HG03469 (cell line): Measurements from ENCODE around the gene DGUOK.

Source experiments
- ATAC-seq: cut with Tn5 transposase; IDR thresholded peaks from one replicate; pipeline ENCODE4 v1.9.1; 2021; ENCODE audit warnings: mild to moderate bottlenecking, moderate library complexity, moderate number of reproducible peaks; ENCODE audit not compliant: unreplicated experiment

The DGUOK gene

DNA sequence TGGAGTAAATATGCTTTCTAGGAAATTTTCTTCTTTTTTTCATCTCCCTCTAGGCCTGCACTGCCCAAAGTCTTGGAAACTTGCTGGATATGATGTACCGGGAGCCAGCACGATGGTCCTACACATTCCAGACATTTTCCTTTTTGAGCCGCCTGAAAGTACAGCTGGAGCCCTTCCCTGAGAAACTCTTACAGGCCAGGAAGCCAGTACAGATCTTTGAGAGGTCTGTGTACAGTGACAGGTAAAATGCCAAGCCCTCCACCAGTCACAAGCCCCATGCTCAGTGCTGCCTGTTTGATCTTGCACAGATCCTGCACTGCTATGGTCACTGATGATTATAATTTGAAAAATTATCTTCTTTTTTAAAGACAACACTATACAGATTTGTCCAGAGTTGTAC is 20.0 kb downstream of the DGUOK start:
- no peak for ATAC-seq

DNA sequence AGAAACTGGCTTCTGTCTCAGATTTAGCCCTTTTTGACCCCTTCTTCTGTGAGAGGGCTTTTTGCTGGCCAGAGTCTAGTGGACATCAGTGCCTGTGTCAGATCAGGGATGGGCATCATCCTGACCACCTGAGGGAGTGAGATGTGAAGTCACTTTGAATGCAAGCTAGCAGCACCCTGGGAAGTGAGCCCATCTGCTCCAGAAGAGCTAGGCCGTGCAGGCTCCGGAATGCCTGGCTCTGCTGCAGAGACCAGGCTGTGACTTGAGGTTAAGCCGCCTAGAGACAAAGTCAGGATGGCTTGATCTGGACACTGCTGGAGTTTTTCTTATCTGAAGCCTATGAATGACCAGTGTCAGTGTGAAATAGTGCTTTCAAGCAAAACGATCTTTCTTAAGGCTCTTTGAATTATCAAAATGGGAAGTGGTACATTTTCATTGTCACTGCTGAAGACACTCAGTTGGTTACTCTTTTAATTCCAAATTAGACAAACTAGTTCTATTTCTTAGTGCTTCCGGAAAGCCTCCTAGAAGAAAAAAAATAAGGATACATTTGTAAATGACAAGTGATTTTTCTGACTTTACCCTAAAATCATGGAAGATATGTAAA is 20.8 kb downstream of the DGUOK start:
- ATAC-seq, result no peak

DNA sequence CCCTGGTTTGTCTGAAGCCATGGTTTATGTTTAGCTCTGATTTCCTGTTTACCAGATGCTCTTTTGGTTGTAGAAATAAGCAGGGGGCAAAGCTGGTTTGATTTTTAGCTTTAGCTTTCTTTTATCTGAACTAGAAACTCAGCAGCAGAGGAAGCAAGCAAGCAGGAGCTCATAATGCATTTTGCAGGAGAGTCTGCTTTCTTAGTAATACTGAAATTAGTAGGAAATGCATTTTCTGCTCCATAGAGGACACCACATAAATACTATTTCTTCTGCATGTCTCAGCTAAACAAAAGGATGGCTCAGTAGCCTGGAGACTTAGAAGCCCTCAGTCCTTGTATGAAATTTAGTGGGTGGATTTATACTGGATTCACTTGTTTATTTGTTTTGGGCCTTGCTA is 23.1 kb downstream of the DGUOK start:
- ATAC-seq, result no peak

DNA sequence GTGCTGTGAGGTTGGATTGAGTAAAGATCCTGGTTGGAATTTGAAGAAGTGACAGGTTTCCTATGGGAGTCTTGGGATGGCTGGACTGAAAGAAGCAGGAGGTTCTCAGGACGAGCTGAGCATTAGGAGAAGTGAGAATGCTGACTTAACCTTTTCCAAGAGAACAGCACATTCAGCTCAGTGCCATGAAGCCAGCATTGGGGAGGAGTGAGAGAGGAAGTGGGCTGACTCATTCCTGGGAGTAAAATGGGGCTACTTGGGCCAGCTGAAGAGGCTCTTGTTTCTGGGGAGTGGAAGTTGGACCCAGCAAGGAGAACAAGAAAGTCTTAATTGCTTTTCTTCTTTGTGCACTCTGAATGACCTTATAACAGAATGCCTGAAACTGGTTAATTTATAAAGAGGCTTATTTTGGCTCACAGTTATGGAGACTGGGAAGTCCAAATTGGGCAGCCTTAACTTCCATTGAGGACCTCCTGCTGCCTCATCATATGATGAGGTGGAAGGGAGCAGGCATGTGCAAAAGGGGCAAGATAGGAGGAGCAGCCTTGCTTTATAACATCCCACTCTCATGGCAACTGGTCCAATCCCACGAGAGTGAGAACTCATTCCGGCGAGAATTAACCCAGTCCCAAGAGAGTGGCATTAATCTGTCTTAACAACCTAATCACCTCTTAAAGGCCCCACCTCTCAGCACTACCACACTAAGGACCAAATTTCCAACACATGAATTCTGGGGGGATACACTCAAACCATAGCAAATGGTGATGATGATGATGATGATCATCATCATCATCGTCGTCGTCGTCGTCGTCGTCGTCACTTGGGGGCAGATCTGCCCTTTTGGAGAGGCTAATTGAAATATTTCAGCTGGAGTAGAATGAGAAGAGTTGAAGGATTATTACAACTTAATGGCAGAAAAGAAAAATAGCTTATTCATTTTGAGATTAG is 26.1 kb downstream of the DGUOK start:
- no peak for ATAC-seq

DNA sequence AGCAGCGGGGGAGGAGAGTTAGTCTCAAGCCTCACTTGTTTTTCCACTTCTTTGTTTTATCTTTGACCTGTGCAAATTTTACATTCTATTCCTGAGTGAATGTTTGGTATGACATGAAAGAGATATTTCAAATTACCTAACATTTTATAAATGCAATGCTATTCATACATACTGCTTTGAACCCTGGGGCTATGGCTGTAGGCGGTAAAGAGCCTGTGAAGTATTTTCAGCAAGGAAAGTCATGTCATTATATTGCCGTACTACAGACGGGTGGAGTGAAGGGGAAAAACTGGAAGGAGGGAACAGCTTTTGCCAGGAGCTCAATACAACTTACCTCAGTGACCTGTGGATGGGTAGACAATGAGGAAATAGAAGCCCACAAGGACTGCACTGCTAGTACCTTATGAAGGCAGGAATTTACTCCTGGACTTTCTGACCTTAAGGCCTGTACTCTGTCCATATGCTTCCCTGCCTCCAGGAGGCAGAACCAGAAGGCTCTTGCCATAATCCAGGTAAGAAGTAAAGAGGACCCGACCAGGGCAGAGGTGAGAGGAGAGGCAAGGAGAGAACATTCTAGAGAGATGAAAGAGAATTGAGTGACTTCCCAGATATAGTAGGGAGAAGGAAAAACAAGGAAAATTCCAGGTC is 29.7 kb downstream of the DGUOK start:
- ATAC-seq, result no peak

DNA sequence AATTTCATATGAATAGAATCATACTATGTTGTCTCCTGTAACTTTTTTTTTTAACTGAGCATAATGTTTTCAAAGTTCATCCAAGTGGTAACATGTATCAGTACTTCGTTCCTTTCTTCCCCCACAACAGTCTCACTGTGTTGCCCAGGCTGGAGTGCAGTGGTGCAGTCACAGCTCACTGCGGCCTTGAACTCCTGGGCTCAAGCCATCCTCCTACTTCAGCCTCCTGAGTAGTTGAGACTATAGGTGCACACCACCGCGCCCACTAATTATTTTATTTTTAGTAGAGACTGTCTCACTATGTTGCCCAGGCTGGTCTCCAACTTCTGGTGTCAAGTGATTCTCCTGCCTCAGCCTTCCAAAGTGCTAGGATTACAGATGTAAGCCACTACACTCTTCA is 34.6 kb downstream of the DGUOK start:
- ATAC-seq, result no peak

DNA sequence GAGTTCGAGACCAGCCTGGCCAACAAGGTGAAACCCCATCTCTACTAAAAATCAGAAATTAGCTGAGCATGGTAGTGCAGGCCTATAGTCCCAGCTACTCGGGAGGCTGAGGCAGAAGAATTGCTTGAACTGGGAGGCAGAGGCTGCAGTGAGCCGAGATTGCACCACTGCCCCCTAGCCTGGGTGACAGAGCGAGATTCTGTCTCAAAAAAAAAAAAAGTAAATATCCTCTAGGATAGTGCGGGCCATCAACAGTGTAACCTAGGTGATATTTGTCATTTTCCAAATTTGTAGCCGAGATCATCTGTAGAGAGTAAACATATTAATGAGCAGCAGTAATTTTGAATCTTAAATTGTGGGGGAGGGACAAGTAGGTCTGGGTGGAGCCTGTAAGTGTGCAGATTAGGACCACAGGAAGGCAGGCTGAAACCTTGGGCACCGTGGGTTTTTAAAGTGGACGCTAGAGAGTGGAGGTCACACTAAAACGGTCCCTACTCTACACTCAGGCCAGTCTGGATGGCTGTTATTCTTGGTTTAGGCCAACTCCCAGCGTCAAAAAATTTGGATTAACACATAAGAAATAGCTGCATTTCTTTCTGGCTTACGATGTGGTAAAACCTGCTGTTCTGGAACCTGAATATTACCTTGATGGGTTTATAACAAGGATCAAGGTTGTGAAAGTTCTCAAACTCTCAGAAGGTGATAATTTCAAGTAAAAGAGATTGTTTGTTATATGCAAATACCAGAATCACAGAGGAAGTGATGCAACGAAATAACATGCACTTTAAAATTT is 35.3 kb downstream of the DGUOK start:
- ATAC-seq, result no peak

DNA sequence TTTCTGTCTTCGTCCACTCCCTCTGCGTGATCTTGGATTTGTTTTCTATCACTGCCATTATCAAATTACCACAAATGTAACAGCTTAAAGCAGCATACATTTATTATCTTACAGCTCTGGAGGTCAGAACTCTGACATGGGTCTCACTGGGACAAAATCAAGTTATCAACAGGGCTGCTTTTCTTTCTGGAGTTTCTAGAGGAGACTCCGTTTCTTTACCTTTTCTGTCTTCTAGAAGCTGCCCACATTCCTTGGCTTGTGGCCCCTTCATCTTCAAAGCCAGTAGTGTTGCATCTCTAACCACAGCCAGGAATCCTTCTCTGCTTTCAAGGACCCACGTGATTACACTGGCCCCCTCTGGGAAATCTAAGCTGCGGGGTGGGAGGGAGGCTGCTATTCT is 36.1 kb downstream of the DGUOK start:
- ATAC-seq, result no peak

DNA sequence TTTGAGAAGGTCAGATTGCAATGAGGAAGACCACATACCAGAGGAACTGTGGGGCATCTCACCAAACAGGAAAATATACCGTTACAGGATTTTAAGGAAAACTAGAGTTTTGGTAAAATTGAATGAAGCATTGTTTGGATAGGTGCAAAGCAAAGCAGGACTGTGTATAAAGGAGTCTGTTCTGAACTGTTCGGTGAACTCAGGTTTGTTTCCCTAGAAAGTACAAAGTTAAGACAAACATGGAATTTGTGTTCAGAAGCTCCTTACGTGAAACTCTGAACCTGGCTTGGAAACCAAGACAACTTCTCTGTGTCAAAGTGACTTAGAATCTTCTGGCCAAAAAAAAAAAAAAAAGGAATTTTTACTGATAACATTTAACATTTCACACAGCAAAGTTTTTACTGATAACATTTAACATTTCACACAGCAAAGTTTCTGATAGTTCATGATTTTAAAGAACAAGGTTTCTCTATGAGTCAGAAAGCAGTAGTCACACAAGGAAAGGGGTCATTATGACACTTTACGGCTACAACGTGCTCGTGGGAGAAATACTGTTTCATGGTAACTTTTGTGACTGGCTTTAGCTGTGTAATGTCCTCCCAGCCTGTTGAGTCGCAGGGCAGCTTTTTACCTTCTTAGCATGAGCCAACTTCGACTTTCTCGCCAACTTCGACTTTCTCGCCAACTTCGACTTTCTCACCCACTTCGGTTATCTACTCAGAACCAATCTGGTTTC is 36.9 kb downstream of the DGUOK start:
- ATAC-seq, result no peak

DNA sequence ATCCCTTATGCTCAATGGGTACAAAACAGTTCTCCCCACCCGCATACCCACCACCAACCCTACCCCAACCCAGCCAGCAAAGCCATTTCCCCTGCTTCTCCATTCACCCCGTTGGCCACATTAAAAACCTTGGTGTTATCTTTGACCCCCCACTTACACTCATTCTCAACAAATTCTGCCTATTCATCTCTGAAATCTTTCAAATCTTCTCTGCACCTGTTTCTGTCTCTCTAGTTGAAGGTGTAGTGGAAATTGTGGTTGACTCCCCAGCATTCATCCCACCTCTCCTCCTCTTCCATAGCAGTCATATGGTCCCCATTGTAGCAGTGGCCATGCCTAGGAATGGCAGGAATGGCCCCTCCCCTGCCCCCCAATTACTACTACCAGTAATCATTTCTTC is 37.5 kb downstream of the DGUOK start:
- no peak for ATAC-seq

DNA sequence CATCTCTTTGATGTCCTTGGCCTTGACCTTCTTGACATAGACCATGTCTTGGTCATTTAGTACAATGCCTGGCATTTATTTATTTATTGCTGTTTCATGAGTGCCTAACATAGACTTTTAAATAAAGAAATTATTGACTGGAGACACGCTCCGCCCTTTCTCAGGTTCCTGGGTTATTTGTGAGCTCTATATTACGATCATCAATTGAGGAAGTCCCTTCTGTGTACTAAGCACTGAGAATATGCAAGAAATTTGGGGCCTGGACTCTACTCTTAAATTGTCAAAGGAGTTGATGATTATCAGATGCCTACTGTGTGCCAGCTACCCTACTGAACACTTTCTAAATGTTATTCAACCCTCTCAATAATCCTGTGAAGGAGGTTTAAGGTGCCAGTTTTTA is 38.4 kb downstream of the DGUOK start:
- no peak for ATAC-seq

DNA sequence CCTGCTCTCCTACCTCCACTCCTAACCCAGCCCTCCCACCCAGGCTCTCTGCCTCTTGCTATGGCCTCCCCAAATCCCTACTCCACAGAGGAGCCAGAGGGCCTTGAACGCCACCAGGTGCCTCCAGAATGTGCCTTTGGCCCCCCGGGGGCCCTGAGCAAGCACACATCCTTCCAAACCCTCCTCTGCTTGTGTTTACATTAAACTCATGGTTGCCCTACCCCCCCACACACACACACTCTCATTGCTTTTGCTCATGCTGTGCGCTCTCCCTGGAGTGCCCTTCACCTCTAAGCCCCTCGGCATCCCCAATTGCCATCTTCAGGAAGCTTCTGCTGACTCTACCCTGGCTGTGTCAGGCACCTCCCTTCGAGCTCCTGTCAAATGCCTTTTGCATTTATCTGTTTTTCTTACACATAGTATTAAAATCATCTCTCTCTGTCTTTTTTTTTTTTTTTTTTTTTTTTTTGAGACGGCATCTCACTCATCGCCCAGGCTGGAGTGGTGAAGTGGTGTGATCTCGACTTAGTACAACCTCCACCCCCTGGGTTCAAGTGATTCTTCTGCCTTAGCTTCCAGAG is 41.8 kb downstream of the DGUOK start:
- ATAC-seq, result no peak

DNA sequence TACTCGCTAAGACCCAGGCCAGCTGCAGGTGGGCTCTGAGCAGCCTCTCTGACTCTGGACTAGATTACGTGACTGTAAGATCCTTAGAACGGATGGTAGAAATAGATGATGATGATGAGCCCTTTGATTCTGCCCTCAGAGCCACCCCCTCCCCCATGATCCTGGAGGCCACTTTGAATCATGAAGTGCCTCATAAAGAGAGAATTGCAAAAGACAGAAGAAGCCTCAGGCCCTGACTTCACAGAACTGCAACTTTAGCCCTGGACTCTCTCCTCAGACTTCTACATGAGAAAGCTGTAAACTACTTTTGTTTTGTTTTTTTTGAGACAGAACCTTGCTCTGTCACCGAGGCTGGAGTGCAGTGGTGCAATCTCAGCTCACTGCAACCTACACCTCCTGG is 42.7 kb downstream of the DGUOK start:
- no peak for ATAC-seq

DNA sequence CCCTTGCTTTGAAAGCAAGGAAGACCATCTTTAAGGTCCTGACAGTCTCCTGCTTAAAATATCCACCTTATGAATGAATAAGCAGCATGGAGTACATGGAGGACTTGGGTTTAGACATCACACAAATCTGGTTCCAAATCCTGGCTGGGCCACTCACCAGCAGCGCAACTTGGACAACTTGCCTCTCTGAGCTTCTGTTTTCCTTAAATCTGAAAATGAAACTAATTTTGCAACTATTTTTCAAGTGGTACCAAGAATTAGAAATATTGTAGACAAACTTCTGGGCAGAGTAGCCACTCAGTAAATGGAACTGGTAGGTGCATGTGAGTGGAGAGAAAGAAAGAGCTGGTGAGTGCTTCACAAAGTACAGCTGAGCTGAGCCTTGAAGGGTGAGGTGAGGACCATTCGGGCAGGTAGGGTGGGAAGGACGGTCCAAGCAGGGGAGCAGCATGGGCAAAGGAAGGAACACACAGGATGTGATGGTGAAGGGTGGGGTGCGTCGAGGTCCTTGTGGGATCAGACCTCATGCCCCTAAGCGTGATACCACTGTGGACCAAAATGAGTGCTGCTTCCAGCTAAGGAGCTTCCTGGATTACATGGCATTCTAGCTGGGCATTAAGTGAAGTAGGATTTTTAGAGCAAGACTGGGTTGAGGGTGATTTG is 43.6 kb downstream of the DGUOK start:
- no peak for ATAC-seq

DNA sequence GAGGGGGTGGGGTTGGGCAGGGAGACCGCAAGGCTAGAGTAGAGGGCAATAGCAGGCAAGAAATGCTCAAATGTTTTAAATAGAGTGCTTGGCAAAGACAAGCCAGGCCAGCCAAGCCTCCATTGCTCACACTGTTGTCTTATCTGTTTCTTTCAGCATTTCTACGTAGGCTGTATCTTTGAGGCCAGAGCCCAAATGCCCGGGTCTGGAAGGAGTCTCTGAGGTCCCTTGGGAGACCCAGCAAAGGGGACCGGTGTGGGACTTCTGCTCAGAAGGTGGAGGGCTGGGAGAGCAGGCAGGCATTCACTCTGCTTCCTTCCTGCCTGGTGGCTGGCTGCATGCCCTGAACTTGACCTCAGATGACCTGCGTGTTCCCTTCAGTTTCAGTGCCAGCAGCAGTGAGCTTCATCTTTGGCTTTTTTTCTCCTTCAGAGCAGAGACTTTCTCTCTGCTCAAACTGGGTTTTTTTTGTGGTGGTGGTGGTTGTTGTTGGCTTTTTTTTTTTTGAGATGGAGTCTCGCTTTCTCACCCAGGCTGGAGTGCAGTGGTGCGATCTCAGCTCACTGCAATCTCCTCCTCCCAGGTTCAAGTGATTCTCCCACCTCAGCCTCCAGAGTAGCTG is 44.3 kb downstream of the DGUOK start:
- peak; percentile 53 for ATAC-seq

DNA sequence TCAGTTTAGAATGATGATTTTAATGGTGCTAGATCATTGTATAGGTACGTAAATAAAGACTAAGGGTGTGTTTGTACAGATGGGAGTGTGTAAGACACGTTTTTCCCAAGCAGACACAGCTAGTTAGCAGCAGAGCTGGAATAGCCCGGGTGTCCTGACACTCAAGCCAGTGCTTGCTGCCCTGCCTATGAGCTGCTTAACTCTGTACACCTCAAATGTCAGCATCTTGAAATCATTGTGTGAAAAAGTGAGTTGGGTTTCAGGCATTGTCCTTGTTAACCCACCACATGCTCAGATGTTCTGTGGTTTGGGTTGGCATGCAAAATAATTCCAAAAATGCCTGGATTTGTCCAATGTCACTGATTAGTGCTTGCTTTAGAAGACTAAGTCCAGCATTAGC is 45.0 kb downstream of the DGUOK start:
- no peak for ATAC-seq

DNA sequence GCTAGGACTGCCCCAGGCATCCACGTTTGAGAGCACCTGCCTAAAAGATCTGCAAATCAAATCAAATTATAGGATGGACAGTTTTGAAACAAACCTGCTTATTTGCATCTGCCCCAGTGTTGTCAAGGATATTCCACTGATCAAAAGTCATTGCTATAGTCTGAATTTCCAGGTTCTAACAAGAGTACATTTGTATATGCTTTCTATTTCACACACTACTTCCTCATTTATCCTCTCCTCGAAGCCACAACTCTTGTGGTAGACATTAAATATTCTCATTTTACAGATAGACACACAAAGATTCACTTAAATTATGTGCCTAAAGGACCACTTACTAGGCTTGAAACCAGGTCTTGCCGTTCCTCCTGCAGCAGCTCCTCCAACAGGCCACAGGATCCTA is 46.2 kb downstream of the DGUOK start:
- no peak for ATAC-seq

DNA sequence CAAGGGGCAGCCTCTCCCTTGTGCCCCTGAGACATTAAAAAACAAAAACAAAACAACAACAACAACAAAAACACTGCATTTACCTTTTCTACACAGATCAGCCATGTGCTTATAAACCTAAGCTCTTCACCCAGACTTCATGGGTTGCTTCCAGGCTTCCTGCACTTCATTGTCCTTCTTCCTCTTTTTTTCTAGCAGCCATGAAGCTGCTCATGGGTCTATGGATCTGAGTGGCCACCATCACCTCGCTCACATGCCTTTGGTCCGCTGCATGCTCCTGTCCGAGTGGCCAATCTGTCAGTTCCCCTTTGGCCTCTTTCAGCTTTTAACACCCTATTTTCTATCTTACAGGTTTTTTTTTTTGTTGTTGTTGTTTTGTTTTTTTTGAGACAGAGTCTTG is 49.1 kb downstream of the DGUOK start:
- ATAC-seq, result no peak

DNA sequence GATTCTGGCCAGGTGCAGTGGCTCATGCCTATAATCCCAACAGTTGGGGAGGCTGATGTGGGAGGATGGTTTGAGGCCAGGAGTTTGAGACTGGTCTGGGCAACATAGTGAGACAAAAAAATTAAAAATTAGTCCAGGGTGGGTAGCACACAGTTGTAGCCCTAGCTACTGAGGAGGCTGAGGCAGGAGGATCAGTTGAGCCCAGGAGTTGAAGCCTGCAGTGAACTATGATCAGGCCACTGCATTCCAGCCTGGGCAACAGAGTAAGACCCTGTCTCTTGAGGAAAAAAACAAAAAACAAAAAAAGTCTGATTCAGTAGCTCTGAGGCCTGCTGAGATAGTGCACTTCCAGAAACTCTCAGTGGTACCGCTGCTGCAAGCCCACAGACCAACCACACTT is 50.1 kb downstream of the DGUOK start:
- ATAC-seq, result no peak
